CD4-positive, alpha-beta T cell (primary cell): ENCODE results near the gene GSE1. TPM values are rescaled to one million over a fixed set of nuclear protein-coding genes. Genes with fewer than 3 reads are reported as not detected.

ENCODE experiments used
- ATAC-seq: fragments of 200-7000 bp; cut with Tn5 transposase; one replicate; pipeline ENCODE4 v1.10.0; 2022; ENCODE audit warnings: mild to moderate bottlenecking; ENCODE audit not compliant: poor library complexity
- CTCF ChIA-PET: fragments of 350-600 bp; sonication (Branson Sonifier 250); formaldehyde crosslinking; loops from one replicate; lab custom pipeline; 2021; ENCODE audit warnings: antibody characterized with exemption, inconsistent platforms; lab: Charles Lee
- POLR2A ChIA-PET: fragments of 350-600 bp; sonication (Branson Sonifier 250); formaldehyde crosslinking; loops from one replicate; lab custom pipeline; 2021; ENCODE audit warnings: antibody characterized with exemption, inconsistent platforms; lab: Charles Lee
- DNase-seq, 14 experiments: peaks; one replicate each; pipeline ENCODE4 v3.0.0-alpha.2; 2013 to 2020; ENCODE audit warnings: mixed read lengths in 2 of 14
- H3K27ac ChIP-seq, 2 donors: one replicate each; pipeline versions ENCODE4 v1.5.1 to v1.7.0; 2013; ENCODE audit warnings: low read length in 2 of 2, low read depth in 1 of 2, mild to moderate bottlenecking in 1 of 2
- H3K27me3 ChIP-seq, 2 experiments: 1 replicate in 1 of 2; 2 replicates in 1 of 2; pipeline versions ENCODE4 v1.6.1 to v1.7.0; 2013; ENCODE audit warnings: low read length in 2 of 2, control low read depth in 1 of 2, mild to moderate bottlenecking in 1 of 2, moderate library complexity in 1 of 2; ENCODE audit not compliant: insufficient read depth in 2 of 2, control insufficient read depth in 1 of 2
- H3K36me3 ChIP-seq: one replicate; pipeline ENCODE4 v1.6.1; 2013; ENCODE audit warnings: low read length, control low read depth; ENCODE audit not compliant: insufficient read depth
- H3K4me1 ChIP-seq: one replicate; pipeline ENCODE4 v1.6.1; 2013; ENCODE audit warnings: low read length, control low read depth; ENCODE audit not compliant: insufficient read depth
- H3K4me3 ChIP-seq: one replicate; pipeline ENCODE4 v1.5.1; 2013; ENCODE audit warnings: mild to moderate bottlenecking, low read length, moderate library complexity
- H3K9me3 ChIP-seq, 2 experiments: 1 replicate in 1 of 2; 2 replicates in 1 of 2; pipeline versions ENCODE4 v1.6.1 to v1.7.0; 2013; ENCODE audit warnings: low read length in 2 of 2, mild to moderate bottlenecking in 2 of 2, control low read depth in 1 of 2, moderate library complexity in 1 of 2; ENCODE audit not compliant: control insufficient read depth in 1 of 2, insufficient read depth in 1 of 2
- H3K27ac Mint-ChIP-seq: one replicate; pipeline ENCODE4 v1.8.0; 2020; ENCODE audit warnings: mixed read lengths
- H3K27me3 Mint-ChIP-seq: one replicate; pipeline ENCODE4 v1.8.0; 2021; ENCODE audit warnings: mixed read lengths
- H3K36me3 Mint-ChIP-seq: one replicate; pipeline ENCODE4 v1.8.0; 2021; ENCODE audit warnings: low read depth, mixed read lengths
- H3K4me1 Mint-ChIP-seq: one replicate; pipeline ENCODE4 v1.8.0; 2021; ENCODE audit warnings: low read depth, mixed read lengths
- H3K4me3 Mint-ChIP-seq: one replicate; pipeline ENCODE4 v1.8.0; 2020; ENCODE audit warnings: mild to moderate bottlenecking, mixed read lengths
- H3K9me3 Mint-ChIP-seq: one replicate; pipeline ENCODE4 v1.8.0; 2020; ENCODE audit warnings: mixed read lengths
- intact Hi-C, 2 experiments: fragments of 100-400 bp; cut with DNase I in 1 of 2; cut with micrococcal nuclease in 1 of 2; formaldehyde crosslinking; loops; one replicate each; pipeline versions ENCODE4 v1.15.1 to v1.9.0; 2023 to 2025; cut with DNase I, micrococcal nuclease
- total RNA-seq, 174 experiments: library from RNA in 2 of 174; stranded (reverse) in 2 of 174; gene quantifications; one replicate each; pipeline ENCODE4 v1.2.3 and lab custom pipeline; 2021 to 2026
- TF ChIP-seq, protein P1 (sequence below): fragments of 200-600 bp; IDR thresholded peaks from one replicate; pipeline ENCODE4 v1.8.0; 2022; ENCODE audit warnings: antibody characterized with exemption, mild to moderate bottlenecking

GSE1 gene
- total RNA-seq, 2 experiments from 2014 or later, result 11.7 to 13.7 TPM

GRCh38 chr16:85652431-85653221, 39.5 kb downstream of the GSE1 start:
- Histone ChIP-seq H3K27ac (no peak overlapping the region), H3K9me3 (peaks cover 0 to 11% of the 10 kb centered on the region in 2 experiments), H3K36me3 (peaks cover 41% of the 10 kb centered on the region), H3K27me3 (no peaks in the 10 kb centered on the region), H3K4me1 (no peaks in the 10 kb centered on the region), H3K4me3 (no peak overlapping the region)
- ChIA-PET POLR2A (no interaction called here), CTCF (no interaction called here)
- peak in 3 of 14 experiments; percentile 11 to 61 (median 34) for DNase-seq
- peaks cover 18% of the 10 kb centered on the region for H3K36me3 Mint-ChIP-seq
- intact Hi-C loops, result no loop called here
- no peak overlapping the region for H3K4me3 Mint-ChIP-seq
- H3K4me1 Mint-ChIP-seq, result no peaks in the 10 kb centered on the region
- H3K27ac Mint-ChIP-seq, result no peak overlapping the region
- no peaks in the 10 kb centered on the region for H3K9me3 Mint-ChIP-seq
- TF ChIP-seq, protein P1, sequence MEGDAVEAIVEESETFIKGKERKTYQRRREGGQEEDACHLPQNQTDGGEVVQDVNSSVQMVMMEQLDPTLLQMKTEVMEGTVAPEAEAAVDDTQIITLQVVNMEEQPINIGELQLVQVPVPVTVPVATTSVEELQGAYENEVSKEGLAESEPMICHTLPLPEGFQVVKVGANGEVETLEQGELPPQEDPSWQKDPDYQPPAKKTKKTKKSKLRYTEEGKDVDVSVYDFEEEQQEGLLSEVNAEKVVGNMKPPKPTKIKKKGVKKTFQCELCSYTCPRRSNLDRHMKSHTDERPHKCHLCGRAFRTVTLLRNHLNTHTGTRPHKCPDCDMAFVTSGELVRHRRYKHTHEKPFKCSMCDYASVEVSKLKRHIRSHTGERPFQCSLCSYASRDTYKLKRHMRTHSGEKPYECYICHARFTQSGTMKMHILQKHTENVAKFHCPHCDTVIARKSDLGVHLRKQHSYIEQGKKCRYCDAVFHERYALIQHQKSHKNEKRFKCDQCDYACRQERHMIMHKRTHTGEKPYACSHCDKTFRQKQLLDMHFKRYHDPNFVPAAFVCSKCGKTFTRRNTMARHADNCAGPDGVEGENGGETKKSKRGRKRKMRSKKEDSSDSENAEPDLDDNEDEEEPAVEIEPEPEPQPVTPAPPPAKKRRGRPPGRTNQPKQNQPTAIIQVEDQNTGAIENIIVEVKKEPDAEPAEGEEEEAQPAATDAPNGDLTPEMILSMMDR, result no peak
- H3K27me3 Mint-ChIP-seq, result no peaks in the 10 kb centered on the region
- no peak for ATAC-seq

GRCh38 chr16:85653290-85653891, 40.3 kb downstream of the GSE1 start:
- Histone ChIP-seq H3K27me3 (no peaks in the 10 kb centered on the region), H3K27ac (no peak overlapping the region), H3K4me1 (no peaks in the 10 kb centered on the region), H3K4me3 (no peak overlapping the region), H3K9me3 (peaks cover 0 to 11% of the 10 kb centered on the region in 2 experiments), H3K36me3 (peaks cover 47% of the 10 kb centered on the region)
- Mint-ChIP-seq H3K27me3 (no peaks in the 10 kb centered on the region), H3K4me3 (no peak overlapping the region), H3K36me3 (peaks cover 20% of the 10 kb centered on the region), H3K4me1 (no peaks in the 10 kb centered on the region), H3K27ac (no peak overlapping the region), H3K9me3 (no peaks in the 10 kb centered on the region)
- ATAC-seq (no peak), DNase-seq (no peak)
- POLR2A ChIA-PET, result no interaction called here
- intact Hi-C loops, result no loop called here
- CTCF ChIA-PET, result no interaction called here
- TF ChIP-seq, protein P1, result no peak

- TF ChIP-seq, protein P1, result no peak
- no peaks in the 10 kb centered on the region for H3K27me3 Mint-ChIP-seq
- H3K27ac Mint-ChIP-seq, result no peak overlapping the region
- H3K27ac ChIP-seq, result no peak overlapping the region
- no peaks in the 10 kb centered on the region for H3K4me1 Mint-ChIP-seq
- no peak for ATAC-seq
- no peaks in the 10 kb centered on the region for H3K4me1 ChIP-seq
- H3K36me3 ChIP-seq, result peaks cover 55% of the 10 kb centered on the region
- ChIA-PET CTCF (no interaction called here), POLR2A (no interaction called here)
- H3K9me3 Mint-ChIP-seq, result no peaks in the 10 kb centered on the region
- peaks cover 20% of the 10 kb centered on the region for H3K36me3 Mint-ChIP-seq
- H3K27me3 ChIP-seq, result no peaks in the 10 kb centered on the region
- peaks cover 0 to 11% of the 10 kb centered on the region in 2 experiments for H3K9me3 ChIP-seq
- DNase-seq, result no peak
- H3K4me3 ChIP-seq, result no peak overlapping the region
- no peak overlapping the region for H3K4me3 Mint-ChIP-seq
- intact Hi-C loops, result loop anchor here in 1 of 2 experiments (5.0 kb wide), 1 partner anchor 63 kb away; no protein-coding TSS in a partner anchor
Measured at GRCh38 chr16:85654251-85655095, 41.4 kb downstream of the GSE1 start.
